ENCODE data around the gene MSI1. TPM values are rescaled to one million over a fixed set of nuclear protein-coding genes. Genes with fewer than 3 reads are reported as not detected.

The MSI1 gene
- total and polyA plus RNA-seq, 10 of the 15 experiments (the other 5 are each of a cell fraction or from before 2014, with no cell fraction given): 0.04 TPM; not detected in 9

- H2AFZ ChIP-seq (ENCODE audit: control insufficient read depth, low read depth, low read length): no peak overlapping the region
- ChIA-PET POLR2A (no interaction called here), SMC1A (ENCODE audit: uncharacterized antibody, unreplicated experiment) (no interaction called here), RAD21 (ENCODE audit: unreplicated experiment) (no interaction called here), CTCF (no interaction called here)
- ATAC-seq: no peak
- H3K4me2 ChIP-seq (ENCODE audit: control insufficient read depth, insufficient read depth): no peak overlapping the region
- H4K20me1 ChIP-seq (ENCODE audit: control insufficient read depth, insufficient read depth): no peaks in the 10 kb centered on the region
- intact Hi-C loops (cut with micrococcal nuclease; ENCODE audit: unreplicated experiment): no loop called here
- no peak for DNase-seq (ENCODE audit: low read depth, low spot score)
- no peaks in the 10 kb centered on the region for H3K4me1 ChIP-seq (ENCODE audit: control insufficient read depth, insufficient read depth, low read length)
- 0% methylated on average over 2 of the region's 2 CpGs for WGBS (ENCODE audit: insufficient coverage, insufficient replicate concordance, low lambda C conversion rate, missing lambda C conversion rate)
- in situ Hi-C loops (cut with MboI): no loop called here
- no peak for FAIRE-seq
- BruUV-seq (replicated peaks): no TSS peak
- no peak overlapping the region for H3K9ac ChIP-seq (ENCODE audit: control insufficient read depth, insufficient read depth, low read length)
- H3K9me3 ChIP-seq (replicated peaks; ENCODE audit: control insufficient read depth, insufficient read depth, low read length): no peaks in the 10 kb centered on the region
- no peak overlapping the region for H3K4me3 ChIP-seq
- H3K79me2 ChIP-seq (ENCODE audit: control insufficient read depth, insufficient read depth, low read length): no peaks in the 10 kb centered on the region
- H3K27ac ChIP-seq (ENCODE audit: control insufficient read depth, insufficient read depth): no peak overlapping the region
- H3K27me3 ChIP-seq (replicated peaks in 1 of 2; ENCODE audit: control insufficient read depth in 2 of 2, insufficient read depth in 2 of 2, low read length in 1 of 2): peaks cover 0 to 2% of the 10 kb centered on the region in 2 experiments; a peak in 2 of 4 replicates
- H3K36me3 ChIP-seq (ENCODE audit: control insufficient read depth in 2 of 2, insufficient read depth in 2 of 2, low read length in 1 of 2): no peaks in the 10 kb centered on the region
- TF ChIP-seq ZNF274 (IDR thresholded peaks at IDR 0.05; ENCODE audit: insufficient read depth, insufficient read length): no peak
- no peak for TF ChIP-seq PRDM15 (CRISPR knock-in tag; IDR thresholded peaks at IDR 0.05)
- no peak for TF ChIP-seq E2F4 (IDR thresholded peaks at IDR 0.05; ENCODE audit: low read depth, low read length)
- no peak for TF ChIP-seq CBX3 (IDR thresholded peaks at IDR 0.05; ENCODE audit: borderline replicate concordance, low read depth)
- TF ChIP-seq KLF5 (IDR thresholded peaks at IDR 0.05; ENCODE audit: partially characterized antibody): no peak
- TF ChIP-seq ZNF687 (IDR thresholded peaks at IDR 0.05): no peak
- TF ChIP-seq PAX8 (IDR thresholded peaks at IDR 0.05): no peak
- TF ChIP-seq RB1 (IDR thresholded peaks at IDR 0.05; ENCODE audit: borderline replicate concordance): no peak
- no peak for TF ChIP-seq YBX1 (IDR thresholded peaks at IDR 0.05)
- TF ChIP-seq RBBP5 (conservative IDR thresholded peaks at IDR 0.05): no peak
- TF ChIP-seq STAT1 (conservative IDR thresholded peaks at IDR 0.05): no peak
- no peak for TF ChIP-seq MTA2 (IDR thresholded peaks at IDR 0.05; ENCODE audit: low read depth)
- no peak for TF ChIP-seq CTCF (IDR thresholded peaks at IDR 0.05 in 2 of 3, conservative IDR thresholded peaks at IDR 0.05 in 1 of 3; ENCODE audit: control insufficient read depth in 2 of 3, extremely low read depth in 1 of 3, insufficient read depth in 1 of 3, low read depth in 3 of 3, low read length in 3 of 3)
- TF ChIP-seq STAT3 (IDR thresholded peaks at IDR 0.05; ENCODE audit: low read depth, low read length): no peak
These were observed 7.0 kb upstream of the MSI1 start for GRCh38 chr12:120376009-120376408.

Measured in GM12878 (cell line).